NCI-H82 (cell line): Measurements from ENCODE around the gene CSNK1D.

Experiments
- DNase-seq: peaks from one replicate; lab custom pipeline; 2025; lab: John Stamatoyannopoulos, UW

CSNK1D gene

DNA sequence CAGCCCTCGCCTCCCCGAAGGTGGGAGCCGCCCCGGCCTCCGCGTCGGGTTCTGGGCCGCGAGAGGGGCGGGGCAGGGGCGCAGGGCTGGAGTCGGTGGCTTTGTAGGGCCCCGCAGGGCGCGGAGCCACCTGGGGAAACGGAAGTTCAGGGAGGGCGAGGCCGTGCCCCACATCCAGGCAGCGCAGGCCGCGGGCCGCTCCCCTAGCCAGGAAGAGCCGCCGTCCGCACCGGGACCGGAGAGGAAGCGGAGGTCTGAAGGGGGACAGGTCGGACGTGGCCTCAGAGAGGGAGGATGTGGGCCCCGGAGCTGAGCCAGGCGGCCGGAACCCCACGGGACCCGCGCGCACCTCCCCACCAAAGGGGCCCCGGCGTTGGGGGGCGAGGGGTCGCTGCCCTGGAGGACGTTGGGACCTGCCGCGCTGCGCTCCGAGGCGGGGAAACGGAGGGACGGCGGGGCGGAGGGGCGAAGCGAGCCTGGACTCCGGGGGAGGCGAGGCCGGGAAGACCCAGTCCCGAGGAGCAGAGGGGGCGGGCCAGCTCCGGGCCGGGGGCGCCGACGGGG is 45.1 kb downstream of the CSNK1D start:
- no peak for DNase-seq

DNA sequence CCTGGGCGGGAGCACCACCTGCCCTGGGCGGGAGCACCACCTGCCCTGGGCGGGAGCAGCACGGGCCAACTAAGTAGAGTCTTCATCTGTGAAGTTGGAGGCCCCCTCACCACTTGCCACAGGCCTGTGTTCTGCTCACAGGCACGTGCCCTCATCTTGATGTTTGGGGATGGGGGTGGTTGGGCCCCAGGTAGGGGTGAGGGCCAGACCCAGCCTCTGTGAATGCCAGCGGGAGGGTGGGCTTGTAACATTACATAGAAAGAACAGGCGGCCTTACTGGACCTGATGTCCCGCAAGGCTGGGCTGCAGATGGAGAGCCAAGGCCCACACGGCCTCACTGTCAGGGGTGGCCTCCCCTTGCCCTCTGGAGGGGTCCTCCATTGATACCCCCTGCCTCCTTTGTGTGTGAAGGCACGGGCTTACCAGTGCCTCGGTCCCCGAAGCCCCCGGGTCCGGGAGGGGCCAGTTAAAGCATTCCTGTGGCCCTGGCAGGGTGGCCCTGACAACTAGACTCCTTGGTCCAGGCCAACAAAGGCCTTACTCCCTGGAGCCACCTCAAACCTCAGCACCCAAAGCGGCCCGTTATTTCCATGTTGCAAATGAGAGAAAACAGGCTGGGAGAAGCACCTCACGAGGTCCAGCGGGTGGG is 45.7 kb downstream of the CSNK1D start:
- no peak for DNase-seq

DNA sequence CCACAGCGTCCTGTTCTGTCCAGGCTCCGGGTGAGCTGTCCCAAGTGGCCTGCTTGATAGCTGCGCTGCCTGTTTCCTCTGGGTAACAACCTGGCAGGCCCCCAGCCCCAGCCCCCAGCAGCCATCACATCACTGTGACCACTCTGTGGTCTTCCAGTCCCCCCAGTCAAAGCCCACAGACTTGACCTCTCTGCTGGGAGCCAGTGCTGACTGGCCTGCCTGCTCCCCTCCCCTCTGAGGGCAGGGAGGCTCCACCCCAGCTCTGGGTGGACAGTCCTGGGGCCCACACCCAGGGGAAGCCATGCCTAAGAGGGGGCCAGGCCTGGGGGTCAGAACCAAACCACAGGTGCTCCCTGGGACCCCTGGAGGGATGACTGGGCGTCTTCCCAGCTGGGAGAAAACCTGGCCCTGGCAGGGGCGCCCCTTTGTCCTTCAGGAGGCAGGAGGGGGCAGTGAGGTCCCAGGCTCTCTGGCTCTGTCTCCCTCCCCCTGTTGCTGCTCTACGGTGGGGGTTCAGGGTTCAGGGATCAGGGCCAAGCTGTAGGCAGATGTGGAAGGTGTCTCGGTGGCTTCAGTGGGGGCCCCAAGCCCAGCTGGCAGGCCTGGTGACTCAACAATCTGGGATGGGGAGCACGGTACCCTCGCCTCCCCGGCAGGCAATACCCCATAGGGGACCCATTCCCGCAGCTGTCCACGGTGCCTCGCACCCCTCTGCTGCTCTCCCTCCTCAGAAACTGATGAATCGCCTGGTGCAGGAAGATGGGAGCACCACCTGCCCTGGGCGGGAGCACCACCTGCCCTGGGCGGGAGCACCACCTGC is 46.5 kb downstream of the CSNK1D start:
- no peak for DNase-seq

DNA sequence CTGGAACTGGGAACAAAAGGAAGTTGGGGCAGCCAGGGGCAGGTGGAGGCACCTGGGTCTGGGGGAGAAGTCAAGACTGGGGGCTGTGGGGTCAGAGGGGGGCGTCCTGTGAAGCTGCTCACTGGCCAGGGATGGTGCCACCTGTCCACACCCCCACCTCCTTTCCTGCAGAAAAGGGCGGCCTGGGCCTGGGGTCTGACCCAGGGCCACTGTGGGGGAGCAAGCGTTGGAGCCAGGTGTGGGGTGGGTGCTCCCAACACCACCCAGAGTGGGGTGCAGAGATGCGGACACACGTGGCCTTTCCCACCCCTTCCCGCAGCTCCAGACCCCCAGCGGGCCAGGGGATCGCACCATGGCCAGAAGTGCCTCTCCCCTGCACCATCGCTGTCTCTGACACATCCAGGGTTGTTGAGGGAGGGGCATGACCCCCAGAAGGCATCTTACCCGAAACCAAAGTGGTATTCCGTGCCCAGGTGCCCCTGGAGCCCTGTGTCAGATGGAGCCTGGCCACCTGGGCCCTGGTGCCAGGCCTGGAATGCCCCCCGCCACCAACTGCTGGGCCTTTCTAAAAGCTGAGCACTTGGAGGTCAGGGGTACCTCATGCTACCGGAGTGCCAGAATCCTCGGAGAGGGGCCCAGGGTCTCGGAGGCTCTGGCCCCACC is 47.2 kb downstream of the CSNK1D start:
- DNase-seq, result no peak

DNA sequence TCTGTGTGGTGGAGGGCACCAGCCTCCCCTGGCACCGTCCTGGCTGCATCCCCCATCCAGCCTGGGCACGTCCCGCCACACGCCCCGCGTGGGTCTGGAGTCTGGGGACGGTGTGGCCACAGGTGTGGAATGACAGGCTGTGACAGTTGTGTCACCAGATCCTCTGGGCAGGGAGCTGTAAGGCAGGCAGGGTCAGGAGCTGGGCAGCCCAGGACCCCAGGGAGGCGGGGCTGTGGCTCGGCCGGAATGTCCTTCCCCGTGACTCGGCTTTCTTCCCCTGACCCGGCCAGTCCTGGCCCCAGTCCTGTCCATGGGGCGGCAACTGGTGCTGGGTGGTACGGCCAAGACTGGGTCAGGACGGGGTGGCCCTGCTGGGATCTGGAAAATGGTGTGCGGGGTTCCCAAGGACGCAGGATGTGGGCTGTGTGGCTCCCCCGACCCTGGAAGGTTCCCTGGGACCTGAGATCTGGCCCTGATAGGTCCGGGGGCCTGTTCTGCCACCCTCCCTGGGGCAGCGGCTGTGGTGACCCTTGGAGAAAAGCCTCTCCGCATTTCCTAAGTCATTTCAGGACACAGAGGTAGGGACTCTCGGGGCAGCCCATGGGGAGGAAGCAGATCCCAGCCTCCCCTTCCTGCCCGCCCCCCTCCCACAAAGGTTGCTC is 48.0 kb downstream of the CSNK1D start:
- DNase-seq, result no peak

DNA sequence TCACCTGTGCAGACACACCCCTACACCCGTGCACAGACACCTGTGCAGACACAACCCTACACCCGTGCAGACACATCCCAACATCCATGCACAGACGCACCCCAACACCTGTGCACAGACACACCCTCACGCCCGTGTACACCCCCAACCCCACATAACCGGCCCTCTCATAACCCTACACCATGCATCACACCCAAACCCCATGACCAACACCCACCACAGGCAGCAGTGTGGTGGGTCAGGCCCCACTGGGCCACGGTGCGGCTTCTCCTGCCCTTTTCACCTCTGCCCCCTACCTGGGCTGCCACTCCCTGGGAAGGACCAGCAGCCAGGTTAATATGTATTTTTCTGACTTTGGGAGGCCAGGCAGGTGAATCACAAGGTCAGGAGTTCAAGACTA is 48.8 kb downstream of the CSNK1D start:
- DNase-seq, result no peak

DNA sequence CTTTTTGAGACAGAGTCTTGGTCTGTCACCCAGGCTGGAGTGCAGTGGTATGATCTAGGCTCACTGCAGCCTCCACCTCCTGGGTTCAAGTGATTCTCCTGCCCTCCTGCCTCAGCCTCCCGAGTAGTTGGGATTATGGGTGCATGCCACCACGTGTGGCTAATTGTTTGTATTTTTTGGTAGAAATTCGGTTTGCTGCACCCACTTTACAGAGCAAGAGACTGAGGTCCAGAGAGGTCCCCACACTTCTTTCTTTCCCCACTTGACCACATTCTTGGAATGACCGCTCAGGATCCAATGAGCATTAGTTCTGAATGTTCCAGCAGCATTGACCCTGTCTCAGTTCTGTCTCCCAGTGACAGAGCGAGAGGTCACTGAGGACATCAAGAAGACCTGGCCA is 50.0 kb downstream of the CSNK1D start:
- no peak for DNase-seq

DNA sequence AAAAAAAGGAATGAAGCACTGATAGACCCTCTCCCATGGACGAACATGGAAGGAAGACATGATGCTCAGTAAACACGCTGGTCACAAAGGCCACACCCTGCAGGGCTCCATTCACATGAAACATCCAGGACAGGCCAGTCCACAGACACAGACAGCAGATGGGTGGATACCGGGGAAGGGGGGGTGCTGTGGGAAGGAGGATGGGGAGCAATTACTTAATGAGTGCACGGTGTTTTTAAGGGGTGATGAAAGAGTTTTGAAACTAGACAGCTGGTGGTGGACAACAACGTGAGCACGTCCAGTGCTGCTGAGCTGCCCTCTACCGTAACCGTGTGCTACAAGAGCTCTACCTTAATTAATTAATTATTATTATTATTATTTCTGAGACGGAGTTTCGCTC is 50.7 kb downstream of the CSNK1D start:
- no peak for DNase-seq

DNA sequence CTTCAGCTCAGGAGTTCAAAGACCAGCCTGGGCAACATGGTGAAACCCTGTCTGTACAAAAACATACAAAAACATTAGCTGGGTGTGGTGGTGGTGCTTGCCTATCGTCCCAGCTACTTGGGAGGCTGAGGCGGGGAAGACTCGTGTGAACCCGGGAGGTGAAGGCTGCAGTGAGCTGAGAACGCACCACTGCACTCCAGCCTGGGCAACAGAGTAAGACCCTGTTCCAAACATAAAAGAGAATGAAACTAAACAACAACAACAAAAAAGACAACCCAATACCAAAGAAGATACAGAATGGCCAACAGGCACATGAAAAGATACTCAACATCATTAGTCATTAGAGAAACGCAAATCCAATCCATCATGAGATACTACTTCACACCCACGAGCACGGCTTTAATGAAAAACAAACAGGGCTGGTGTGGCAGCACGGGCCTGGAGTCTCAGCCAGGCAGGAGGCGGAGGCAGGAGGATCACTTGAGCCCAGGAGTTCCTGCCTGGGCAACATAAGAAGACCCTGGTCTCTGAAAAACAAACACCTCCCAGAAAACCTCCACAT is 52.1 kb downstream of the CSNK1D start:
- no peak for DNase-seq

DNA sequence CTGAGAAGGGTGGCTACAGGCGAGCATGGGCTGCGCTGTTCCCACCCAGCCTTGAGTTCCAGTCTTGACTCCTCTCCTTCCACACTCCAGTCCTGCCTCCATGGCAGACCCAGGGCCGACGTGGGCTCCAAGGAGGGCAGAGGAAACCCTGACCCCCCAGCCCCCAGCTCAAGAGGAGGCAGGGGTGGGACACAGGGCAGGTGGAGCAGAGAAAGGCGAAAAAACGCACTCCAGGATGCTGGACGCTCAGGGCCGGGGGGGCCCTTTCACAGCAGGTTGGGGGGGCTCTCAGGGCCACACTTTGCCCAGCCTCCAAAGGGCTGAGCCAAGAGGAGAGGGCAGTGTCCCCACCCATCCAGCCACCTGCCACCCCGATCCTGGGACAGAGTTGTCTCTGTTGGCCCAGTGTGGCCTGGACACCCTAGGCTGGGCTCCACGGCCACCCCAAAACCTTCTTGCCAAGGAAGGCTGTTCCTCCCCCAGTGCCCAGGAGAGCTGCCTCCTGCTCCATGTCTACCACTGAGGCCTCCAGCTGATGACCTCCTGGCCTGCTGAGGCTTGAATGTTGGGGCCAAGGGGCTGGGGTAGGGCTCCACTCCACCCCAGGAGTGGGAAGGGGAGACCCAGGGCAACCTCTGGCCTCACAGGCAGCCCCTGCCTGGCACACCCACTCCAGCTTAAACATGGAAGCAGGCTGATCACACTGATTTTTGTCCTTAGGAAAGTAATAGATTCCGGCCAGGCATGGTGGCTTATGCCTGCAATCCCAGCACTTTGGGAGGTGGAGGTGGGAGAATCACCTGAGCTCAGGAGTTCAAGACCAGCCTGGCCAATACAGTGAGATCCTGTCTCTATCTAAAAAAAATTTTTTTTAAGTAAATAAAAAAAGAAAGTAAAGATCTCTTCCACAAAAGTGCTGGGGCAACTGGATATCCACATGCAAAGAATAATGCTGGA is 53.5 kb downstream of the CSNK1D start:
- DNase-seq, result no peak

DNA sequence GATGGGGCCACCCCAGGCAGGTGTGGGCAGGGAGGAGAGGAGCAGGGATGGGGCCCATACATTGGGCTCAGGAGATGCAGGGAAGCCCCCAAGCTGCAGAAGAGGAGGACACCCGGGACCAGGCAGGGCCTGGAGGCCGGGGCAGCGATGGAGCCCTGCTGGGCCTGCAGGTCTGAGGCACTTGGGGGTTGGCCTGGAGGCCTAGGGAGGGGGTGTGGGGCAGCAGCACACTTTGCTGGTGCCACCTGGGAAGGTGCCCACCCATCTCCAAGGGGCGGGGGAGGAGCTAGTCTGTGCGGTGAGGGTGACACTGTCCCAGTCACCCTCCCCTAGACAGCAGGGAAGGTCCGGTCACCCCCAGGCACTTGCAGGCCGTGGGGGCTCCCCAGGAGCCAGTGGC is 54.4 kb downstream of the CSNK1D start:
- DNase-seq, result no peak

DNA sequence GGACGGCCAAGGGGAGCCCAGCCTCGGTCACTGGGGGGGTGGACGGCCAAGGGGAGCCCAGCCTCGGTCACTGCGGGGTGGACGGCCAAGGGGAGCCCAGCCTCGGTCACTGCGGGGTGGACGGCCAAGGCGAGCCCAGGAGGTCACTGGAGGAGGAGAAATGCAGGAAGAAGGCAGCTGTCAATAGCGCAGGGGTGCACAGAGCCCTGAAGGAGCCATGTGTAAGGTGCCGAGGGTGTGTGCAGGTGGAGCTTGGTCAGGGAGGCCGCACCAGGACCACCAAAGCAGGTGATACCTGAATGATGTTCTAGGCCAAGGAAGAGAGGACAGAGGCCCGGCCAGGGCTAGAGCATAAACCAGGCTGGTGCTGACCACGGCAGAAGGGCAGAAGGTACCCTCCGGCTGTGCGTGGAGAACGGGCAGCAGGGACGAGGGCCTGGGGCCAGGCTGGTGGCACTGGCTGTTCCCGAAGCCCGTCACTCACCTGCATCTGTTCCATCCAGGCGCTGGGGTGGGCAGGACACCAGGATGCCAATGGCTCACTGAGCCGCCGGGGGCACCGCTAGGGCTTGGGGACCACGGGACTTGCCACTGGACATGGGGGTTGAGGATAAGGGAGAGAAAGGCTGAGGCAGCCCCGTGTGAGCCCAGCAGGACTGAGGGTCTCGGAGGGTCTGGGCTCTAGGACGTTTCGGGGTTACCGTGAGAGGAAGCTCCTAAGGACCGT is 55.0 kb downstream of the CSNK1D start:
- no peak for DNase-seq

DNA sequence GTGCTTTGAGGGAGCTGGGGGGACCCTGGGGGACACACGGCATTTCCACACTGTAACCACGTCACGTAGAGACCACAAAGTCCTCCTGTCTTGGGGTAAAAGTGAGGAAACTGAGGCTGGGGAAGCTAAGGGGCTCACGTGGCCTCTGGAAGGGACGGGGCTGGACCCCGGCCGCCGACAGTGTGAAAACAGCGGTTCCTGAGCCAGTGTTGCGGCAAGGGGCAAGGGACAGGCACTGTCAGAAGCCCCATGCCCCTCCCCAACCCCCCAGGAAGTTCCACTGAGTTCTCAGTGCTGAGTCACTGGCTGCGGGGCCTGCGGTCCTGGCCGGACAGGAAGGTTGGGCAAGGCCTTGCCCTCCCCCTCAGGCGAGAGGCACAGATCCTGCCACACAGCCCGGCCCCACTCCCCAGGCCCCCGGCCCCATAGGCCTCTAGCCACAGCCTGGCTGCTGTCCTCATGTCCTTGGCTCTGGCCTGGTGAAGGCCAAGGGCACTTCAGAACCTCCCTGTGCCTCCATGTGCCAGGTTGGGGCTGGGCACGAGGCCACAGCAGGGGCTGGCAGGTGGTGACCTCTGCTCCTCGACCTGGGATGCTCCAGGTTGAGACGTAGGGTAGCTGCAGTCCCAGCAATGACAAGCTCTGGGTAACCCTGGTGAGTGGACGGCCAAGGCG is 55.8 kb downstream of the CSNK1D start:
- DNase-seq, result no peak

DNA sequence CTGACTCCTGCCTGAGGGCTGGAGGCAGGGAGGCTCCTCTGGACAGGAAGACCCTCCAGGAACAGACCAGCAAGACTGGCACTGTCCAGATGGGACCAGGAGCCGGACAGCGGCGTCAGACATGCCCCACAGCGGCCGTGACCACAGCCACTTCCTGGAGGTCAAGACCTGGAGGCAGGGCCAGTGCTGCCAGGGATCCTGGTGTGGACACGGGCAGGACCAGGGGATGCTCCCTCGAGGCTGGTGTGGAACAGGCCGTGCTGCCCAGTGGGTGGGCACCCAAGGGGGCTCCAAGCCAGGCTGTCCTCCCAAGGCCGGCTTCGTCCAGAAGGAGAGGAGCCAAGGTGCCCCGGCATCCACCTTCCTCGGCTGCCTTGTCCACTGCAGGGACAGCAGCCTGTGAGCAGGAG is 56.4 kb downstream of the CSNK1D start:
- no peak for DNase-seq

DNA sequence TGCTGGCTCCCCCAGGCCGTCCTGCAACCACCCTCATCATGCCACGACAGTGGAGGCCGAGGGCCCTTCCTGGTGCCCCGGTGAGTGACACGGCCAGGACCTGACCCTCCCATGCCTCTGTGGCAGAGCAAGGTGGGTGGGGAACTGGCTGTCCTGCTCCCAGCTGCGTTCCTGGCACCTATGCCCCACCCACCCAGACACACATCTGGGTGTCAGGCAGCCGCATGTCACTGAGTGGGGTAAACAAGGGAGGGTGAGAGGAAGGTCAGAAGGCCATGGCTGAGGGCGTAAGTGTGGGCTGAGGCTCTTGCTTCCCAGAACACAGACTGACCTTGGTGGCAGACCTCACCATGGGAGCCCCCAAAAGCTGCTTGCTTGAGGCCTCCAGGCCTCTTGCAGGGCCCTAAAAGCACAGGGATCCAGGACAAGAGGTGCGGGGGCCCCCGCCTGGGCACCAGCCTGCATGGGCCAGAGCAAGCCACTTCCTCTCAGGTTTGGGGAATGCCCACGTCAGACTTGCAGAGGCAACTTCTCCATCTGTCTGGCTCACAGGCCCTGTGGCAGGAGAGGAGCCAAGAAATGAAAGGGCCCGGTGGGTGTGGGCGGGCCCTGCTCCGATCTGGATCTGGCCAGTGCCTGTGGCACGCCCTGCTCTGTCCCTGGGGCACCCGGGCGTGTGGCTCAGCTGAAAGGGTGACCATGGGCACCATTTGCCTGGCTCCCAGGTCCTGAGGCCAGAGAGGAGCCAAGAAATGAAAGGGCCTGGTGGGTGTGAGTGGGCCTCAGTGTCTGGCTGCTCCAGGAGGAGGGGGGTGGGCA is 57.0 kb downstream of the CSNK1D start:
- DNase-seq, result no peak

DNA sequence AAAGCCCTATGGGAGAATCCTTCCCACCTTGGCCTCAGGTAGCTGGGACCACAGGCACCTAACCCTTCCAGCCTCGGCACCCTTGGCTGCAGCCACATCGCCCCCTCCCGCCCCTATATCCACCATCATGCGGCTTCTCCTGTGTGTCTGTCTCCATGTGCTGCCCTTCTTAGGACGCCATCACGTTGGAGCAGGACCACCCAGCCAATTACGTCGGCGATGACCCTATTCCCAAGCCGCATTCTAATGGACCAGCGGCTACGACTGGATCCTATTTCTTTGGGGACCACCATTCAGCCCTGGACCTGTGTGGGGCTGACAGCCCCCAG is 57.6 kb downstream of the CSNK1D start:
- no peak for DNase-seq

DNA sequence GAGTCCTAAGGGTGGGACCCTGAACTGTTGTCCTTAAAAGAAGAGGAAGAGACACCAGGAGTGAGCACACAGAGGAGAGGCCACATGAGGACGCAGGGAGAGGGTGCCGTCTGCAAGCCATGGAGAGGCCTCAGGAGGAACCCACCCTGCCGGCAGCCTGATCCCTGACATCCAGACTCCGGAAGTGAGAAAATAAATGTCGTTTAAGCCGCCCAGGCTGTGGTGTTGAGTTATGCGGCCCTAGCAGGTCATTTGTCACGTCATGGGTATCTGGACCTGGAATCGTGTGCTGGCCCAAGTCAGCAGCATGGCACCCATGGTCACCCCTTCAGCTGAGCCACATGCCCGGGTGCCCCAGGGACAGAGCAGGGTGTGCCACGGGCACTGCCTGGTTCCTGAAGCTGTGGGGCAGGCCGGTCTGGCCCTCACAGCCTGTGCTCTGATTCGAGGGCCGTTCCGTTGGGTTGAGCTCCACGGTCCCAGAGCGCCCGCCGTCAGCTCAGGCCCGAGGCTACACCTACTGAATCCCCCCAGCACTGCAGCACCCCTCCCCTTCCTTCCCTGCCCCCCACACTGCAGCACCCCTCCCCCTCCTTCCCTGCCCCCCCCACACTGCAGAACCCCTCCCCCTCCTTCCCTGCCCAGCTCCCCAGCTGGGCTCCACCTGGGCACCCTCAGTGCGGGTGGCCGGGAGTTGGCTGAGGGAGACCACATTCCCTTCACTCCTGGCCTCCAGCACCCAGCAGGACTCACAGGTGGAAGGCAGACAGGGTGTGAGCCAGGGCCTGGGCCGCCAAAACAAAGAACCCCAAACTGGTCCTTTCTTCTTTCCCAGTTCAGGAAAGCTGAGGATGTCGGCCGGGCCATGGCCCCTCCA is 58.2 kb downstream of the CSNK1D start:
- peak; percentile 32 for DNase-seq
